ENCODE measurements around the gene COL4A6. TPM values are rescaled to one million over a fixed set of nuclear protein-coding genes. Genes with fewer than 3 reads are reported as not detected.

Gene COL4A6
- total RNA-seq, 2 donors from 2014 or later: not detected

DNA sequence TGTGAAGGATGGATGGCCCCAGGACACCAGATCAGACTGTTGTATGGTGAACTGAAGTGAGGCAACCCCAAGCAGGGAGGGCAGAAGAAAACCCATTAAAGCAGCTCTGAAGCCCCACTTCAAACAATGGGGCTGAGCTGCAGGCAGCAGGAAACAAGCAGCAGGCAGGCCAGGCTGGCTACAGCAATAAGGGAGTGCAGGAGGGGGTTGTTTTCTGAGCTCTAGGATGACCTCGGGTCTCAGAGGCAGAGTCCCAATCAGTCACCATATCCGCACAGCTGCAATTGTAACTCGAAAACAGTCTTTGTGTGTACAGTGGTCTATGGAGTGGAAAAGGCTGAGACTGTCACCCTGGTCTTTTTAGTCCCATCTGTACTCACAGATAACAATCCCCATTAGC lies 90.4 kb downstream of the COL4A6 start:
- H3K27ac Mint-ChIP-seq: no peak overlapping the region
- no peak overlapping the region for H3K4me3 Mint-ChIP-seq
- ATAC-seq (replicated peaks in 1 of 2): no peak

GRCh38 chrX:108344216-108344615 lies 94.0 kb downstream of the COL4A6 start:
- Mint-ChIP-seq H3K27ac (no peak overlapping the region), H3K4me1 (ENCODE audit: low read depth) (no peaks in the 10 kb centered on the region), H3K36me3 (ENCODE audit: insufficient read depth in 2 of 2) (no peaks in the 10 kb centered on the region), H3K27me3 (ENCODE audit: low read depth) (peaks cover 21% of the 10 kb centered on the region), H3K9me3 (no peaks in the 10 kb centered on the region), H3K4me3 (no peak overlapping the region)
- ATAC-seq (replicated peaks in 1 of 2): no peak
- DNase-seq: no peak

More for the DNA sequence above, 90.4 kb downstream of the COL4A6 start:
- Mint-ChIP-seq H3K36me3 (ENCODE audit: insufficient read depth in 2 of 2) (no peaks in the 10 kb centered on the region), H3K4me1 (ENCODE audit: low read depth) (no peaks in the 10 kb centered on the region), H3K9me3 (no peaks in the 10 kb centered on the region), H3K27me3 (ENCODE audit: low read depth) (peaks cover 13% of the 10 kb centered on the region)
- no peak for DNase-seq

DNA sequence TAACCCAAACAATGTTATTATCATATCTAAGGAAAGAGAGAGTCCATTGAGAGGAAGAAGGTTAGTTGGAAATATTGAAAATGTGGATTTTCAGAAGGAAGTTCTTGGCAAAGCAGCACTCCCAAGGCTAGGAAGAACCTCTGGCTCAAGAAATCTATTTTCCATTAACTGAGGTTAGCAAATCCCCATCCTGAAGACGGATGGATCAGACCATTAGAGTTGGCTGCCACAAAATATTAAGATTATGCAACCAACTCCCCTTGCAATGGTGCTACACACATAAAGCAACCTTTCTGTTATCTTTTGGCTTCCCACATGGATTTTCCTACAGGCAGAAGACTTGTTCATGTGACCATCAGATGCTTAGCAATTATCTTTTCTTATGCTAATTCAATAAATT lies 96.3 kb downstream of the COL4A6 start:
- ATAC-seq (replicated peaks in 1 of 2): no peak
- H3K9me3 Mint-ChIP-seq: no peaks in the 10 kb centered on the region
- no peak overlapping the region for H3K4me3 Mint-ChIP-seq
- DNase-seq: no peak
- no peaks in the 10 kb centered on the region for H3K36me3 Mint-ChIP-seq (ENCODE audit: insufficient read depth in 2 of 2)
- no peaks in the 10 kb centered on the region for H3K4me1 Mint-ChIP-seq (ENCODE audit: low read depth)
- no peak overlapping the region for H3K27ac Mint-ChIP-seq
- peaks cover 22% of the 10 kb centered on the region for H3K27me3 Mint-ChIP-seq (ENCODE audit: low read depth)

DNA sequence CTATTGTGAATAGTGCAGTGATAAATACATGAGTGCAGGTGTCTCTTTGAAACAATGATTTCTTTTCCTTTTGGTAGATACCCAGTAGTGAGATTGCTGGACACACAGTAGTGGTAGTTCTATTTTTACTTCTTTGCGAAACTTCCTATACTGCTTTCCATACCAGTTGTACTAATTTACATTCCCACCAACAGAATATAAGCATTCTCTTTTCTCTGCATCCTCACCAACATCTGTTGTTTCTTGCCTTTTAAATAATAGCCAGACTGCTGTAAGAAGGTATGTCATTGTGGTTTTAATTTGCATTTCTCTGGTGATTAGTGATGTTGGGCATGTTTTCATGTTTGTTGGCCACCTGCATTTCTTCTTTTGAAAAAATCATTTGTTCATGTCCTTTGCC lies 105.9 kb downstream of the COL4A6 start:
- H3K27me3 Mint-ChIP-seq (ENCODE audit: low read depth): peaks cover 38% of the 10 kb centered on the region
- no peaks in the 10 kb centered on the region for H3K9me3 Mint-ChIP-seq
- no peak overlapping the region for H3K4me3 Mint-ChIP-seq
- DNase-seq: no peak
- no peaks in the 10 kb centered on the region for H3K36me3 Mint-ChIP-seq (ENCODE audit: insufficient read depth in 2 of 2)
- H3K4me1 Mint-ChIP-seq (ENCODE audit: low read depth): no peaks in the 10 kb centered on the region
- ATAC-seq (replicated peaks in 1 of 2): no peak
- H3K27ac Mint-ChIP-seq: no peak overlapping the region

GRCh38 chrX:108331126-108331909 lies 106.9 kb downstream of the COL4A6 start:
- no peaks in the 10 kb centered on the region for H3K4me1 Mint-ChIP-seq (ENCODE audit: low read depth)

DNA sequence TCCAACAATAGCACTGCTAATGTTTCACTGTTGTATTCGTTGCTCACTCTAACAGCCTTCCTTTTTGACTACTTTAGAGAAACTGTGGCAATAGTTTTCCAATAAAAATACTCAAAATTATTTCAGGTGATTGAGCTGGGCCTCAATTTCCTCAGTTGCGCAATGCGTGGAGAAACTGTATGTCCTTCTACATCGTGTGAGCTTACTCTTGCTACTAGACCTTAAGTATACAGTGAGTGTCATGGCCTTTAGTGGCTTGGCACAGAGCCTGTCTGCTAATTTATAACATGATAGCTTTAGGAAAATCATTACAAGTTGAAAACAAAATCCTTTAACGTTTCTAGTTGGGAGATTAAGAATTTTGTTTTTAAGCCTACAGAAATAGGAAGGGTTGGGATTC lies 114.5 kb downstream of the COL4A6 start:
- Mint-ChIP-seq H3K4me3 (no peak overlapping the region), H3K36me3 (ENCODE audit: insufficient read depth in 2 of 2) (no peaks in the 10 kb centered on the region), H3K4me1 (ENCODE audit: low read depth) (no peaks in the 10 kb centered on the region), H3K27ac (no peak overlapping the region), H3K27me3 (ENCODE audit: low read depth) (peaks cover 60% of the 10 kb centered on the region), H3K9me3 (no peaks in the 10 kb centered on the region)
- no peak for ATAC-seq (replicated peaks in 1 of 2)
- DNase-seq: no peak

More at GRCh38 chrX:108331126-108331909, 106.9 kb downstream of the COL4A6 start:
- DNase-seq (no peak), ATAC-seq (replicated peaks in 1 of 2) (no peak)
- H3K36me3 Mint-ChIP-seq (ENCODE audit: insufficient read depth in 2 of 2): no peaks in the 10 kb centered on the region
- no peaks in the 10 kb centered on the region for H3K9me3 Mint-ChIP-seq
- peaks cover 41% of the 10 kb centered on the region for H3K27me3 Mint-ChIP-seq (ENCODE audit: low read depth)
- no peak overlapping the region for H3K4me3 Mint-ChIP-seq
- no peak overlapping the region for H3K27ac Mint-ChIP-seq

DNA sequence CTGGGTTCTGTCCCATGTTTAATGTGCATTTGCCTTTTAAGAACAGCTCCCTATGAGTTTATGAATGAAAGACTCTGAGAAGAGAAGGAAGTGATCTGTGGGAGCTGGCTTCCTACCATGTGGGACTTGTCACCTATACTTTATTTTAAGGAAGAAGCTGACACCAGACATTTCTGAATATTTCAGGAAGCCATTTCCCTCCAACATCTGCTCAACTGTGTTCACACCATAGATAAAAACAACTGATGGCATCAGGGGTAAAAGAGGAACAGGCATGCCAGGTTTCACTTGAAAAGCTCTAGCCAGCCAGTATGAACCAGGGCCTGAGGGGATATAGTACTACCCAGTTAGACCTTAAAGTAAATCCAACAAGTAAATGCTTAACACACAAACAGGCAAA lies 116.0 kb downstream of the COL4A6 start:
- H3K27ac Mint-ChIP-seq: no peak overlapping the region
- no peak for ATAC-seq (replicated peaks in 1 of 2)

DNA sequence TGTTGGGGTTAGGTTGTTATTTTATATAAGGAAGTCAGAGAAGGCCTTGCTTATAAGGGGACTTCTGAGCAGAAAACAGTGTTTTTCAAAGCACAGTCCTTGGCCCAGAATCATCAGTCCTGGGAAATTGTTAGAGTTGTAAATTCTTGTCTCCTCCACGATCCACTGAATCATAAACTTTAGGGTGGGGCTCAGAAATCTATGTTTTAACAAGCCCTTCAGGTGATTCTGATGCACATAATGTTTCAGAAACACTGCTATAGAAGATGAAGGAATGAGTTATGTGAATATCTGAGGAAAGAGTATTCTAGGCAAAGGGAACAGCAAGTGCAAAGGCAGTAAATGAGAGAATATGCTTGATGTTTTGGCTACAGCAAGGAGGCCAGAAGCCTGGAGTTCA lies 121.8 kb downstream of the COL4A6 start:
- peaks cover 0 to 2% of the 10 kb centered on the region in 2 donors for H3K9me3 Mint-ChIP-seq
- DNase-seq (no peak), ATAC-seq (replicated peaks in 1 of 2) (no peak)
- H3K4me1 Mint-ChIP-seq (ENCODE audit: low read depth): no peaks in the 10 kb centered on the region
- H3K4me3 Mint-ChIP-seq: no peak overlapping the region
- peaks cover 40% of the 10 kb centered on the region for H3K27me3 Mint-ChIP-seq (ENCODE audit: low read depth)
- no peak overlapping the region for H3K27ac Mint-ChIP-seq
- no peaks in the 10 kb centered on the region for H3K36me3 Mint-ChIP-seq (ENCODE audit: insufficient read depth in 2 of 2)

More for the DNA sequence above, 116.0 kb downstream of the COL4A6 start:
- Mint-ChIP-seq H3K4me3 (no peak overlapping the region), H3K9me3 (no peaks in the 10 kb centered on the region), H3K36me3 (ENCODE audit: insufficient read depth in 2 of 2) (no peaks in the 10 kb centered on the region), H3K4me1 (ENCODE audit: low read depth) (no peaks in the 10 kb centered on the region), H3K27me3 (ENCODE audit: low read depth) (peaks cover 52% of the 10 kb centered on the region)
- DNase-seq: no peak

GRCh38 chrX:108313669-108314068 lies 124.6 kb downstream of the COL4A6 start:
- Mint-ChIP-seq H3K27me3 (ENCODE audit: low read depth) (peaks cover 26% of the 10 kb centered on the region), H3K36me3 (ENCODE audit: insufficient read depth in 2 of 2) (no peaks in the 10 kb centered on the region), H3K9me3 (peaks cover 0 to 2% of the 10 kb centered on the region in 2 donors), H3K4me1 (ENCODE audit: low read depth) (no peaks in the 10 kb centered on the region), H3K4me3 (no peak overlapping the region), H3K27ac (no peak overlapping the region)
- DNase-seq: no peak
- no peak for ATAC-seq (replicated peaks in 1 of 2)

- ATAC-seq (replicated peaks in 1 of 2): no peak
- Mint-ChIP-seq H3K4me1 (ENCODE audit: low read depth) (no peaks in the 10 kb centered on the region), H3K27ac (no peak overlapping the region), H3K36me3 (ENCODE audit: insufficient read depth in 2 of 2) (no peaks in the 10 kb centered on the region), H3K27me3 (ENCODE audit: low read depth) (peaks cover 26% of the 10 kb centered on the region), H3K9me3 (peaks cover 0 to 2% of the 10 kb centered on the region in 2 donors), H3K4me3 (no peak overlapping the region)
- no peak for DNase-seq
These were observed 125.3 kb downstream of the COL4A6 start for GRCh38 chrX:108312957-108313356.

DNA sequence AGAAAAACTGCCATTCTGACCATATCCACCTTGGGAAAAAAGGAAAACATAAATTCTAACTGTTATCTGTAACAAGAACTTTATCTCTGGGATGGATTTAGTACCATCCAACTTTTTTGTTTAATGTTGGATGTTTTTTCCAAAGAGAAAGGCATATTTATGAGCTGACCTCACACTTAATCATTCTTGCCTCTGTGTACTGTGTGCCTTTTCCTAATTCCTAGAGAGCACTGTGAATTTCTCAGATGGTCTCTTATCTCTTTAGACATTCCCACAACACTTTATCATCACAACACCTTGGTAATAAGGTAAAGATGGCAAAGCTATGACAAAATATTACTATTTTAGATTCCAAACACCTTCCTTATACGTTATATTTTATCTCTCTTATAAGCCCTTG lies 126.2 kb downstream of the COL4A6 start:
- Mint-ChIP-seq H3K9me3 (peaks cover 0 to under 1% of the 10 kb centered on the region in 2 donors), H3K4me1 (ENCODE audit: low read depth) (no peaks in the 10 kb centered on the region), H3K27me3 (ENCODE audit: low read depth) (peaks cover 23% of the 10 kb centered on the region), H3K4me3 (no peak overlapping the region), H3K27ac (no peak overlapping the region), H3K36me3 (ENCODE audit: insufficient read depth in 2 of 2) (no peaks in the 10 kb centered on the region)
- ATAC-seq (replicated peaks in 1 of 2) (no peak), DNase-seq (no peak)

DNA sequence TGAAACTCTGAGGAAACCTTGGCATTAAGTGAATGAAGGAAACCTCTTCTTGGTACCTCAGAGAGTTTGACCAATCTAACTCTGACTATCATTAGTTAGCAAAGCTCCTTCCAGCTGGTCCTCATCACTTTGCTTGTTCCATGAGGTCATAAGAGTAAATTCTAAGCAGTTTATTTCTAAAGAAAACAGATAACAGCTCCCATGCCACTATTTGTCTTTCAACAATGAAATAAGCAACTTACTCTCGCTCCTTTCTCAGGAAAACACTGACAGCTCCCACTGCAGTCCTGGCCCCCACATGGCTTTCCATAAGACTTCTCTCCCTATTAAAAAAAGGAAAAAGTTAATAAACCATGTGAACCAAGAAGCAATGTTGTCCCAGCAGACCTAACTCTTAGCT lies 127.7 kb downstream of the COL4A6 start:
- no peak for ATAC-seq (replicated peaks in 1 of 2)
- no peak overlapping the region for H3K27ac Mint-ChIP-seq
- H3K36me3 Mint-ChIP-seq (ENCODE audit: insufficient read depth in 2 of 2): no peaks in the 10 kb centered on the region
- H3K4me3 Mint-ChIP-seq: no peak overlapping the region
- peaks cover 8% of the 10 kb centered on the region for H3K27me3 Mint-ChIP-seq (ENCODE audit: low read depth)
- no peak for DNase-seq
- H3K4me1 Mint-ChIP-seq (ENCODE audit: low read depth): no peaks in the 10 kb centered on the region
- H3K9me3 Mint-ChIP-seq: no peaks in the 10 kb centered on the region

DNA sequence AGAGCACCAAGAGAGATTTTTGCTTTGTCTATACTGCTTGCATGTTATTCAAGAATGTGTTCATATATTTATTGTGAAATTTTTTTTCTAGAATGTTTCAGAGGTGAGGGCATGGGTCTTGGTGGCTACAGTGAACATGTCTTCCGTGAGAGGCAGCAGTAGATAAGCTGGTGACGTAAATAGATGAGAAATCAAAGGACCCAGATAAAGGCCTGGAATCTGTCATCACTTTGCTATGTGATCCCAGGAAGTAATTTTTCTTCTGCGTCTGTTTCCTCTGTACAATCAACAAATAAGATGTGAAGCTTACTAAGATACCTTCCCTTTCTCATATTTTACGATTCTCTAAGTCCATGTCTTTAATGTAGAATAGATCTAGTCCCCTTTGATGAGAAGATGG lies 129.1 kb downstream of the COL4A6 start:
- Mint-ChIP-seq H3K9me3 (no peaks in the 10 kb centered on the region), H3K4me3 (no peak overlapping the region), H3K36me3 (ENCODE audit: insufficient read depth in 2 of 2) (no peaks in the 10 kb centered on the region), H3K27me3 (ENCODE audit: low read depth) (peaks cover 7% of the 10 kb centered on the region), H3K4me1 (ENCODE audit: low read depth) (no peaks in the 10 kb centered on the region), H3K27ac (no peak overlapping the region)
- ATAC-seq (replicated peaks in 1 of 2) (no peak), DNase-seq (no peak)
